Raji (cell line): ENCODE measurements around the gene AKNAD1.

Experiments used
- POLR2A ChIP-seq: IDR thresholded peaks from 2 replicates; pipeline ENCODE4 v1.6.1; 2011; ENCODE audit warnings: low read depth, low read length, control low read depth; ENCODE audit not compliant: insufficient read depth

AKNAD1 gene

DNA sequence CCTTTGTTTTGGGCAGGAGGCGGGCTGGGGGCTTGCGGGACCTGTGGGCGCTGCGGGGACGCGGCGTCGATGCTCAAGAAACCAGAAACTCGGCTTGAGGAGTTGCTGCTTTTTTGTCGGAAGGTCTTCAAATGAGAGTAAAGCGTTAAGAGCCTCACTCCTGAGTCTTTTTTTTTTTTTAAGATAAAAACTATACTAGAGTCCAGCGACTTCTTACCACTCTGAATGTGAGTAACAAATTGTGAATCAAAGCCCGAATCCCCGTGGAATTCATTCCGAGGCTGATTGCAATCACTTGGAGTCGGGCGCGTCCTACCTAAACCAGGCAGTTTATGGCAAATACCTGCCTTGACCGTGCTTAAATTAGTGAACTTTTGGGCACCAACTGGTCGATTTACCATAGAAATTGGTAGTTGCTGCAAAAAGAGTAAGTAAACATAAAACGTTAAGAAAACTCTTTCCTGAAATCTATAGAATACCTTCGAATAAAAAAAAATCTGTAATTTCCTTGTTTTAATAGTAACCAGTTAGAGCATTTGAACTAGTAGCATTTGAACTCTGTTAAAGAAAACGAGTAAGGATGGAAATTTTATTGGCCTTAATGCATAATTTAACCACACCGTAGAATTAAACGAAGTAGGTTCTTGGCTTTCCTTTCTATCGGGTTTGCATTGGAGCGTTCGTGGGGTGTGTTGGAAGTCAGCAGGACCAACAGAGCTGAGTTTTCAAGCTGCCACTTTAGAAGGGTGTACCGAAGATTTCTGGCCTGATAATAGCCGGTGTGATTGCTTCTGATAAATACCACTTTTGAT is 20.7 kb upstream of the AKNAD1 start:
- no peak for TF ChIP-seq POLR2A

DNA sequence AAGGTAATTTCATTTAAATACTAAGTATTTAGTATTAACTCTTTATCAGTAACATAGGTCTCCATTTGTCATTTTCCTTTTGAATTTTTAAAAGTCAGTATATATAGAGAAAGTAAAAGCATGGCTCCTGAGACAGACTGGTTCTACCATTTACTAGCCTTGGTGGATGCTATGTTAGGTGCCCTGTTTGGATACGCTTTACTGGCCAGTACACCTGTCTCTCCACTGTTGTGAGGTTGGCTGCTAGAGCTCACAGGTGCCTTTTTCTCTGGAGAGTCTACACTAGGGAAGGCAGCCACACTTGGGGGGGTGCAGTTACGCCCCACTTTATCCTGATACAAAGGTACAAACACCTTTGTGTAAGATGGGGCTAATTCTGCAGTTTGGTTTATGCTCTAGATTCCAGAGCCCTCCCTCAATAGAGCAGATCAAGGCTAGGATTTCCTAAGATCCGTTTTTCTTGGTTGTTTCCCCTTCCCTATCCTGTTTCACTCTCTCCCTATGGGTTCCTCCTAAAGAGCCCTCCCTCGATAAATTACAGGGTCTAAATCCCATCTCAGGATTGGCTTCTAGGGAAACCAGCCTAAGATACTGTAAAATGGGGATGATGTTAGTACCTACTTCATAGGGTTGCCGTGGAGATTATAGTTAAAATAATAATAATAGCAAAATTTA is 14.3 kb upstream of the AKNAD1 start:
- TF ChIP-seq POLR2A: no peak

DNA sequence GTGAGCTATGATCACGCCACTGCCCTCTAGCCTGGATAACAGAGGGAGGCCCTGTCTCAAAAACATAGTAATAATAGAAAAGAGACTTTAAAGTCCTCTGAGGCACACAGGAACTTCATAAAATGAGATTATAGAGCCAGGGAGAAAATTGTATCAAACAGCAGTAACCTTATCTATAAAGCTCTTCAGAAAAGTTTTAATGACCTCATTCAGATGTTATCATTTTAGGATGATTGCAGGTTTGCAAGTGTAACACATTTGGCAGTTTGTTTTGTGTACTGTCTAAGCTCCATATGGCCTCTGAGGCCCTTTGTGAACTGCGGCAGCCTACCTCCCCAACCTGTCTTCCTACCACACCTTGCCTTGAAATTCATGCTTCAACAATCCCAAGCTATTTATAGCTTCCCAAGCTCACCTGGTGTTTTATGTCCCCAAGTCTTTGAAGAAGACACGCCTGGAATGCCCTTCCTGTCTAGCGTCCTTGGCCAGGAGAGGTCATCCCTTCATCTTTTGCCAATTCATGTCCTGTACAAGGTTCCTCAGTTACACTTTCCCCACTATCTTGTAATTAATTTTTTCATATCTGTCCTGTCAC is 8.5 kb upstream of the AKNAD1 start:
- TF ChIP-seq POLR2A: no peak

DNA sequence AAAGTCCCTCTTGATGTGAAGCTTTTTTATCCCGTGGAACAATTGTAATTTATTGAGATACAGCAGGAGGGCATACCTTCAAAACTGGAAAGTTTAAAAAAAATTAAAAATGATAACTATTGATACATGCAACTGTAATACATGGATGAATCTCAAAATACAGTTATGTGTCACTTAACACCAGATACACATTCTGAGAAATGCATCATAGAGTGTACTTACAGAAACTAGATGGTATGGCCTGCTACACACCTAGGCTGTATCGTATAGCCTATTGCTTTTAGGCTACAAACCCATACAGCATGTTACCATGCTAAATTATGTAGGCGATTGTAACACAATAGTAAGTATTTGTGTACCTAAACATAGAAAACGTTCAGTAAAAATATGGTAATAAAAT is 7.1 kb upstream of the AKNAD1 start:
- no peak for TF ChIP-seq POLR2A

DNA sequence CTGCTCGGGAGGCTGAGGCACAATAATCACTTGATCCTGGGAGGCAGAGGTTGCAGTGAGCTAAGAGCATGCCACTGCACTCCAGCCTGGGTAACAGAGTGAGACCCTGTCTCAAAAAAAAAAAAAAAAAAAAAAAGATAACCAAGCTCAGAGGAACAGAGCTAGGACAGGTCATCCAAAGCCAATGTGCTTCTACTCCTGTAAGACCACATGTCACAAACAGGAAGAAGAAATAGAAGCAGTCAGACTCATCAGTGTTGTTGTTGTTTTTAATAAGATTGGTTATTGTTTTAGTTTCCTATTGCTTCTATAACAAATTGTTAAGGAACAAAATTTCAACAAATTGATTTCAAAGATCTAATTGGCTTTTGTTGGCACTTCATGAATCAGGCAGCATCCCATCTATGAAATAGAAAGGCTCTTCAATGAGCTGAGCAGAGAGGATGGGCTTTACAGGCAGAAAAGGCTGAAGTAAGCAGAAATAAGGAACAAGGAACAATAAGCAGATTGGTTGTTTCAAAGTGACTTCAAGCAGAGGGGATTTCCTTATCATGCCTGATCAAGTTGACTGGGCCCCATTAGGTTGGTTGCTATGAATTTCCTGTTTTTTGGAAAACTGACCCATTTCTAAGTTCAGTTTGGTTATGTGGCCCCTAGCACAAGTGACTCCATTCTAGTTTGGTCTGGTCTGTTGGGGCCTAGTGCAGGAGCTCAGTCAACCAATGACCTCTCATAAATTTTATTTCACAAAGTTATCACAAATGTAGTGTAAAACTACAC is 6.0 kb upstream of the AKNAD1 start:
- TF ChIP-seq POLR2A: 0 out of 2 replicates have a peak, but pooled peaks have one; percentile 14

DNA sequence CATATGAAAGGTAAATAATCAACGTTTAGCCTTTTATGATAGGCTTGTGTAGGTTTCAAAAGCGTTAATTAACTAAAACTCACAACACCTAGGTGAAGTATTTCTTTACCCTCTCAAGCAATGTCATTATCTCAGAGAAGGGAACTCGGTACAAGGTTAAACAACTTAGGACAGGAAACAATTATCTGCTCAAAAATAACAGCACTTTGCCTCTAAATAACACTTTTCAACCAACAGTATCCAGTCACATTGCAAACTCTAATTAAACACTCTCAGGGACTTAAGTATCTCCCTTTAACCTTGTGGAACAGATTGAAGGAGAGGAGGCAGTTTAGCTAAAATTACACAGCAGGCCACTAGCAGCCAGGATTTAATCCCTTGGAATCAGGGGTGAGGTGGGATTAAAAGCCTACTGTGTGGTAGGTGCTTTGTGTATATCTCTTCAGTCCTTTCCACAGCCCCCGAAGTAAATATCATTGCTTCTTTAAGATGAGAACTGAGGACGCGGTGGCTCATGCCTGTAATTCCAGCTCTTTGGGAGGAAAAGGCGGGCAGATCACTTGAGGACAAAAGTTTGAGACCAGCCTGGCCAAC is 5.2 kb upstream of the AKNAD1 start:
- no peak for TF ChIP-seq POLR2A

DNA sequence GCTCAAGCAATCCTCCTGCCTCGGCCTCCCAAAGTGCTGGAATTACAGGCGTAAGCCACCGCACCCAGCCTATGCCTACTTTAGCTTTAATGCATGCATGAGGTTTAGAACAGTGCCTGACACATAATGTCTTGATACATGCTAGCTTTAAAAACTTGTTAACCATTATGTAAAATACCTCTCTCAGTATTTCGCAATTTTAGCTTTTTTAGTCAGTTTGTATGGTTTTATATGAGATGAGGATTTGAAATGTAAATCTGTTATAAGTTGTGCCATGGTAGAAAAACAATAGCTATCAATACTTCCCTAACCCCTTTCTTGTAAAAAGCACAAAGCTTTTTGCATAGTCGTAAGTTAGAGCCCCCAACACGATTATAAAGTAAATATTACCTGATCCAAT is 4.7 kb upstream of the AKNAD1 start:
- no peak for TF ChIP-seq POLR2A

DNA sequence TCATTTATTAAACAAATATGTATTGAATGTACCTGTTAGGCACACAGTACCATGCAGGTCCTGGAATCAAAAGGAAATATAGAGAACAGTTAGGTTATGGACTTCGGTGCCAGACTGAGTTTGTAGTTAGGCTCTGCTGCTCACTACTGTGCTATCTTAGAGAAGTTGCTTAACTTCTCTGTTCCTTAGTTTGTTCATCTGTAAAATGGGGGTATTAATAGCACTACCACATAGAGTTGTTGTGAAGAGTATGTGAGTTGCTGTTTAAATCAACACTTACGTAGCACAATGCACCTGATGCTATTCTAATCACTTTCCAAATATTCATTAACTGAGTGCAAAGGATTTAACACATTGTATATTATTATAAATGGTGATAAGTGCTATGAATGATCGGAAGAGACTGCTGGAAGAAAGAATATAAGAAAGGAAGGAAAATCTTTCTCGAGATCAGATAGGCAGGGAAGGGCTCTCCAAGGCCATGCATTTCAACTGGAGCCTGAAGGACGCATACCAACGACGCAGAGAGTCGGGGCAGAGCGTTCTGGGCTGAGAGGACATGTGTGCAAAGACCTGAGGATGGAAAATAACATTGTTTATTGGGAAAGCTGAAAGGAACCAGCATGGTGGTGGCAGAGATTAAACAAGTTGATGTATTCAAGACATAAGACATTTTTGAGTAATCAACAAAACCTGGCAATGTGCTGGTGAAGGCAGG is 3.5 kb upstream of the AKNAD1 start:
- TF ChIP-seq POLR2A: no peak

DNA sequence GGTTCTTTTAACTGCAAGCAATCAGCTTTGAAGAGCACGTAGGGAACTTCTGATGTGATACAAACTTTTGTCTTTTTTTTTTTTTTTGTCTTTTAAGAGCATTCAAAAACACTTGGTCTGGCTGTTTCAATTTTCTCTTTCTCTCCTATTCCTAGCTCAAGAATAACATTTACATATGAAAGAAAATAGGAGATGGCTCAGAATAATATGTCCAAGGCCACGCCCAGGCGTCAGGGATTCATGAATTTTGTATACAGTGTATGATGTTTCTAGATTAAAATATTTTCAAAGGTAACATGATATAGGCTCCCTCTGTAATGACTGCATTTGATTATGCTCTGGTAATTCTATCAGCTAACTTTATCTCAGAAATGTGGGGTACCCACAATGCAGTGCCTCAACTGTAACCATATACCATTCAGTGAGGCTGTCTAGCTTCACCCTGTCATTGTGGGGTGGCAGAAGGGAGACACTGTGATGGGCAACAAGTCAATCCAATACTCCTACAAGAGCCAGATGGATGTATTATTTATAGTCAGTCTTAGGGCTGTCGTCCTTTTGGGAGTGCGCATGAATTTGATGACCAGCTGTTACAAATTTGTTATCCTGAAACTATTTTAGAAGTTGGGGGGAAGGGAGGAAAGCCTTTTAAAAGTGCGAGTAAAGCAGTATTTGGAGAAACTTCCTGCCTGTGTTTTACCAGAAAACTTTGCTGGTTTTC is 1.5 kb upstream of the AKNAD1 start:
- TF ChIP-seq POLR2A: no peak

DNA sequence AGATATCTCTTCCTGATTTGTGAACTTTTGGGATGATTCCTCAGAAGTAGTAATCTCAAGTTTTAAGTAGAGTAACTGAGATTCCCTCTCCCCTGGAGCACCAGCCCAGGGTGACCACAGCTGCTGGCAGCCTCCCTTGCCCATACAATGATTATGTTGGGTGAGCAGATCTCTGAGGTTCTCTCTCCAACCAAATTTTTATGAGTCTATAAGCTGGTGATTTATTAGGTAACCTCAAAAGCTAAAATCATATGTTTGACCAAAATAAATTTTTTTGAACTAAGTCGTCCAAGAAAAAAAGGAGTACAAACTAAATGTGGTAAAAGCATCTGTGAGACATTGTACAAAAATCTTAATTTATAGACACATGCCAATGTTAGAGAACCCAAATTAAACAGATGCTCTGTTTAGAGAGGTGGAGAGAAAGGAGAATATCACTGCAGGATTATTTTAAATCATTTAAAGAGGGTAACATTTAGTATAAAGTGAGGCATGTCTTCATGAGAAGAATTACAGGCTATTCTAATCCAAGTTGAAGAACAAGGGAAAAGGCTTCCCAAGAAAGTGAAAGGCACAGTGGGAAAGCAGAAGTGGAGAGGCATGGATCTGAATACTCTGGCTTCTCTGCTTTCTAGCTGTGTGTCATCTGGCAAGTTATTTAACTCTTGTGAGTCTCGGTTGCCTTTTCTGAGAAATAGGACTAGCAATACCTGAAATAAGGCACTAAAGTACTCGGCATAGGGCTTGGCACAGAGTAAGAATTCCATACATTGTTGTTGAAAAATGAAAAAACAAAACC is 2.5 kb downstream of the AKNAD1 start:
- no peak for TF ChIP-seq POLR2A

DNA sequence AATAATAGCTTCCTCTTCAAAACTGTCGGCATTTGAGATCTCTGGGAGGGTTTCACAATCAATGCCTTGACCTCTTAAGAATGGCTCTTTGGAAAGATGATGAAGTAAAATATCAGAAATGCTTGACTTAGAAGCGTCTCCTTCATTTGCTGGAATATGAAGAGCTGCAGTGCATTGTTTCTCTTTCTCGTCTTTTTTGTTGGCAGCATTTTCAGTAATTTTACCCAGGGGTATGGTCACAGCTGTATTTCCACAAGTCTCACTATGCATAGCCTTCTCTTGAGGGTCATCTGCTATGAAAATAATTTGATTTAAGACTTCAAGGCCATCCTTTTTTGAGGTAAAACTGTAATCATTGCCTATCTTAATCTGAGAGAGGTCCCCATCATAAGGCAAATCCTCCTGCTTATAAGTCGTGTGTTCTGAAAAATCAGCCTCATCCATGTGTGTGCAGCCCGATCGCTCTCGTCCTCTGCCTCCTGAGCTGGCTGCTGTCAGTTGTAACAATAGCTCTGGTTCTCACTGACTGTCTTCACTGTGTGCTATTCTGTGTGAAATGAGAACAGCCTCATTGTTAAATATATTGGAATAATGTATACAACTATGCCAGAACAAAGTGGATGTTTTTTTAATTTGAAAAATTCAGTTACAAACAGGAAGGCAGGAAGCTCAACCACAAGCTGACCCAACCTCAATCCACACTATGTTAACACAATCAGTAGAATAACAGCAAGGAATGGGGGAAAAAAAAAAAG is 4.5 kb downstream of the AKNAD1 start:
- no peak for TF ChIP-seq POLR2A

DNA sequence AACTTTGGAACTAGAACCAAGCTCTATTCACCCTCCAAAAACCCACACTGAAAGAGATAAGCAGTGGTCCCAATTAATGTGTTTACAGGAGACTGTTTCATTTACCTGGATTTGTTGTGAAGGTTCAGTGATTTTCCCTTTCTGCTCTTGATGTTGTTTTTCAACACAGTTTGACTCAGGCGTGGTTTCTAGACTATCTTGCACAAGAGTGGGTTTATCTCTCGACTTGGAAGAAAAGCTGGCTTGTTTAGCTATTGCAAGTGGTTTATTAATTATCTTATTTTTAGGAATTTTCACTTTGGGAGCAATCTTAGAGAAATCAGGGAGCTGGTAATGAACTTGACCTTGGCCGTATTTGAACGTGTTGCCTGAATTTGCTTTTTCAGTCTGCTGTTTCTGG is 5.3 kb downstream of the AKNAD1 start:
- no peak for TF ChIP-seq POLR2A
